Measurements from ENCODE around the gene RAPSN.

The RAPSN gene

DNA sequence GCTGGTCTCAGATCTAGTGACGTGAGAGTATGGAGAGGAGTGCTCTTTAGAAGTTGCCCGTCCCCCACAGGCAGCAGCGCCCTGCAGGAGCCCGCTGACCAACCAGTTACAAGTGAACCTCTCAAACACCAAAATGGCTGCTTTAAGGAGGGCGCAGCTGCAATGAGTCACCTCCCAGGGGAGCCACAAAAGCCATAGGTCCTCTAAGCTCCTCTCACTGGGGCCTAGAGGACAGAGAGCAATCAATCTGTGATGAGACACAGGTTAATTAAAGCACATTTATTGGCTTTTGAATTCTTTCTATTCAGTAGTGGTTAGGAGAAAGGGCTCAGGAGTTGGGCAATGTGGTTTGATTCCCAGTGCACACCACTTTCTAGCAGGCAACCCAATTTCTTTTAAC lies 15.5 kb upstream of the RAPSN start:
- DNase-seq, result no peak

DNA sequence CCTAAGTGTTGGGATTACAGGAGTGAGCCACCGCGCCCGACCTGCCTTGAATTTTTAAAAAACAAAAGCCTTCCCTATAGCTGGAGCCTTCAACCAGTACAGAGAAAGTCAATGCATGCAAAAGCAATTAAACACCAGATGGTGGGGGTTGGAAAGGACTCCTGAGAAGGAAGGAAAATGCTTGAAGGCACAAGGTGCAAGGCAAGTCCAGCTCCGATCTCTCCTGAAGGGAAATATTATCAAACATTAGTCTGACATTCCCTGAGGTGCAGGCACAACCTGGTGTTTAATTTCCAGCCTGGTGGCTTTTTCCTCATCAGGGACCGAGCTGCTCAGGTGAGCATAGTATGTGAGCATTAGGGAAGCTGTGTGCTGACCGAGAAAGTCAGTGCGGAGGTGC lies 12.9 kb upstream of the RAPSN start:
- DNase-seq, result no peak

DNA sequence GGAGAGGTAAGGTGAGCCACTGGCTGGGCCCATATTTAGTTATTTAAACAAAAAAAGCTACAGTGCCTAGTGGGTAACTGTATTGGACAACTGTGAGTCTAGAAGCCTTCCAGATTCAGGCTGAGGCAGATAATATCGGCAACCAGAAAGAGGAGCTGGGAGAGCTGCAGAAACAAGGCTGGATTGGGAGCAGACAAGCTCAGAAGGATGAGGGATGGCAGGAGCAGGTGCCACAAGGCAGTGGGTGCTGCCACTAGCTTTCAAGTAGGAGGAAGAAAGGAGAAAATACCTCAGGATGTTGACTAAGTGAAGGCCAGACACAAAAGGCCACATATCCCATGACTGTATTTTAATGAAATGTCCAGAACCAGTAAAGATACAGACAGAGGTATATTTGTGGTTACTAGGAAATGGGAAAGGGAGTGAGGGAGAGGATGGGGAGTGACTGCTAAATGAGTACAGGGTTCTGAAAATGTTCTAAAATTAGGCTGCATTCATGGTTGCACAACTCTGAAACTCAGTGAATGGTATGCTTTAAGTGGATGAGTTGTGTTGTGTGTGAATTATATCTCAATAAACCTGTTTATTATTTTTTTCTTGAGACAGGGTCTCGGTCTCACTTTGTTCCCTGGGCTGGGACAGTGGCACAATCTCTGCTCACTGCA lies 11.8 kb upstream of the RAPSN start:
- no peak for DNase-seq

DNA sequence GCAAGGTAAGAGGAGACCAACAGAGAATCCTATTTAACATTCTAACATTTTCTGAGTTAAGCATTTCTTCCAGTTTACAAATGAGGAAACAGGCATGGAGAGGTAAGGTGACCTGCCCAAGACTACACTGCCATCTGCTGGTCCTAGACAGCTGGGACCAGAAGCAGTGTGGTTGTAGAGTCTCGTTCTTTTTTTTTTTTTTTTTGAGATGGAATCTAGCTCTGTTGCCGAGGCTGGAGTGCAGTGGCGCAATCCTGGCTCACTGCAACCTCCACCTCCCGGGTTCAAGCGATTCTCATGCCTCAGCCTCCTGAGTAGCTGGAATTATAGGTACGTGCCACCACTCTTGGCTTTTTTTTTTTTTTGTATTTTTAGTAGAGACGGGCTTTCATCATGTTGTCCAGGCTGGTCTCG lies 5.3 kb upstream of the RAPSN start:
- DNase-seq, result peak; percentile 70

DNA sequence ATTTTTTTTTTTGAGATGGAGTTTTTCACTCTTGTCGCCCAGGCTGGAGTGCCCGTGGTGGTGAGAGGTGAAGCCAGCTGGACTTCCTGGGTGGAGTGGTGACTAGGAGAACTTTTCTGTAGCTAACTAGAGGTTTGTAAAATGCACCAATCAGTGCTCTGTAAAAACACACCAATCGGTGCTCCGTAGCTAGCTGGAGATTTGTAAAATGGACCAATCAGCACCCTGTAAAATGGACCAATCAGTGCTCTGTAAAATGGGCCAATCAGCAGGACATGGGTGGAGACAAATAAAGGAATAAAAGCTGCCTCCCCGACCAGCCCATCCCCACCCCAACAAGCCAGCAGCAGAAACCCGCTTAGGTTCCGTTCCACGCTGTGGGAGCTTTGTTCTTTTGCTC lies 4.4 kb upstream of the RAPSN start:
- DNase-seq, result no peak

DNA sequence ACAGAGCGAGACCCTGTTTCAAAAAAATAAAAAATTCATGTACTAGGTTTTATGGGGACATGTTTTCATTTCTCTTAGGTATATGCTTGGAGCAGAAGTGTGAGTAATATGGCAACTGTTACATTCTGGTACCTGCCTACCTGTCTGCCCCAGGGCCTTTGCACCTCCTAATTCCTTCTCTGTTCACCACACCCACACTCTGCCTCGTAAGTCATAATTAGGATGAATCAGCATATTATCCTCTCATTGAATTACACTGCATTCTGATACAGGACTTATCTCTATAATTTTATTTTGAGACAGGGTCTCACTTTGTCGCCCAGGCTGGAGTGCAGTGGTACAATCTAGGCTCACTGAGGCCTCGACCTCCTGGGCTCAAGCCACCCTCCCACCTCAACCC lies 3.1 kb upstream of the RAPSN start:
- DNase-seq, result no peak

DNA sequence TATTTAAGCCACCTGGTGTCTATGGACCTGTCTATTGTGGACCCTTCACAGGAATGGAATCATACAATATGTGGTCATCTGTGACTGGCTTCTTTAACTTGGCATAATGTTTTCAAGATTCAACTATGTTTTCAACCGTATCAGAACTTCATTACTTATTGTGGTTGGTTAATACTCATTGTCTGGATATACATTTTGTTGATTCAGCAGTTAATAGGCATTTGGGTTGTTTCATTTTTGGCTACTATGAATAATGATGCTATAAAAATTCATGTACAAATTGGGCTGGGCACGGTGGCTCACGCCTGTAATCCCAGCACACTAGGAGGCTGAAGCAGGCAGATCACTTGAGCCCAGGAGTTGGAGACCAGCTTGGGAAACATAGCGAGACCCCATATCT lies 2.5 kb upstream of the RAPSN start:
- DNase-seq, result no peak

DNA sequence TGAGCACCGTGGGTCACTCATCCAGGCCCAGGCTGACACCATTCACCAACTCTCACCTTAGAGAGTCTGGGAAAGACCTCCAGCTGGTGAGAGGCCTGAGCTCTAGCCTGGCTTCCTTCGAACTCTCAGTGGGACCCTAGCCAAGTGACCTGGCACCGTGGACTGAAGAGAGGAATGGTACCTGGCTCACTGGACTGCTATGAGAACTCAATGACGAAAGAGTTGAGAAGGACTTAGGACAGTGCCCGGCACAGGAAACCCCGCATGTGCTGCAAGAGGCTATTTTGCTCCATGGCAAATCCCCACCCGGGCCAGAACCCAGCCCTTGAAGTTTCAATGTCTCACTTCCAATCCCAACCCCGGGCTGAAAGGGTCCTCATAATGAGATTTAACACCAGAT lies 605 bp upstream of the RAPSN start:
- DNase-seq, result no peak

DNA sequence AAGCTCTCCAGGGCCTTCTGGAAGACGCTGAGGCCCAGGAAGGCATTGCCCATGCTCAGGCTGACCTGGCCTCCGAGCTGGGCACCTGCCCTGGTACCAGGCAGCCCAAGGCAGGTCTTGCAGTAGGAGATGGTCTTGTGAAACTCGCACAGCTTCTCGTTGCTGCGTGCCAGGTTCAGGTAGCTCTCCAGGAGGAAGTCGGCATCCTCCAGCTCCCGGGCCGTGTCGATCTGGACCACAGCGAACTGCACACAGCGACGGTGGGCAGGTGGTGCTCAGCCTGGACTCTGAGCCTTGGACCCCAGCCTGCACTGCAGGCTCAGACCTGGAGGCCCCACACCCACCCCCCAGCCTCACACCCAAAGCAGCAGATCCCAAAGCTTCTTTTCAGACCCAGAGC lies 1.0 kb downstream of the RAPSN start:
- no peak for DNase-seq

DNA sequence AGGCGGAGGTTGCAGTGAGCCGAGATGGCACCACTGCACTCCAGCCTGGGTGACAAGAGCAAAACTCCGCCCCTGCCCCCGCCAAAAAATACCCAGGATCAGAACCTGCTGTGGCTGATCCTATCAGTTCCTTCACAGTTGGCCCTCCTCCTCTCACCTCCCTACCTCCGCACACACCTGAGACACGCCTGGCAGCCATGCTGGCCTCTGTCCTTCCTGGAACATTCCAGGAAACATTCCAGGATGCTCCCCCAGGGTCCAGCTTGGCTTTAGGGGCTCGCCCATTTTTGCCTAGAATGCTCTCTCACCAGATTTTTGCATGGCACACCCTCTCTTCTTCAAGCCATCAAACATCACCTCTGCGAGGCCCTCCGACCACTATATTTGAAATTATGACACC lies 2.1 kb downstream of the RAPSN start:
- DNase-seq, result no peak

DNA sequence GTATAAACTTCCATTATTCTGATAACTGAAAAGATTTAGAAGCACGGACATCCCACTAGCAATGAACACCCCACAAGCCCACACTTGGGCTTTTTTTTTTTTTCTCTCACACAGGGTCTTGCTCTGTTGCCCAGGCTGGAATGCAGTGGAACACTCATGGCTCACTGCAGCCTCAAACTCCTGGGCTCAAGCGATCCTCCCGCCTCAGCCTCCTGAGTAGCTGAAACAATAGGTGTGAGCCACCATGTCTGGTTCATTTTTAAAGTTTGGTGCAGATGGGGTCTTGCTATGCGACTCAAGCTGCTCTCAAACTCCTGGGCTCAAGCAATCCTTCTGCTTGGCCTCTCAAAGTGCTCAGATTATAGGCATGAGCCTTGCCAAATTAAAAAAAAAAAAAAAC lies 3.1 kb downstream of the RAPSN start:
- DNase-seq, result no peak

DNA sequence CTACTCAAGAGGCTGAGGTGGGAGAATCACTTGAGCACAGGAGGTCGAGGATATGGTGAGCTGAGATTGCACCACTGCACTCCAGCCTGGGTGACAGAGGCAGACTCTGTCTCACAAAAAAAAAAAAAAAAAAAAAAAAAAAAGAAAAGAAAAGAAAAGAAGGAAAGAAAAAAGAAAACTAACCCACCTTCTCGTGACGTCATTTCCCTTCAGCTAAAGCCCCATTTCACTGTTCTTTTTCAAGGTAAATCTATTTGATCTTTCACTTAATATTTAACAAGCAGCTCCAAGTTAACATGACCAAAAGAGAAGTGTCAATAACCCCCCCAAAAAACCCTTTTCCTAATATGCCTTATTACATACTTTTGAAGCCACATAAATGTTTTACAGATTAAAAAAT lies 5.1 kb downstream of the RAPSN start:
- DNase-seq, result no peak

DNA sequence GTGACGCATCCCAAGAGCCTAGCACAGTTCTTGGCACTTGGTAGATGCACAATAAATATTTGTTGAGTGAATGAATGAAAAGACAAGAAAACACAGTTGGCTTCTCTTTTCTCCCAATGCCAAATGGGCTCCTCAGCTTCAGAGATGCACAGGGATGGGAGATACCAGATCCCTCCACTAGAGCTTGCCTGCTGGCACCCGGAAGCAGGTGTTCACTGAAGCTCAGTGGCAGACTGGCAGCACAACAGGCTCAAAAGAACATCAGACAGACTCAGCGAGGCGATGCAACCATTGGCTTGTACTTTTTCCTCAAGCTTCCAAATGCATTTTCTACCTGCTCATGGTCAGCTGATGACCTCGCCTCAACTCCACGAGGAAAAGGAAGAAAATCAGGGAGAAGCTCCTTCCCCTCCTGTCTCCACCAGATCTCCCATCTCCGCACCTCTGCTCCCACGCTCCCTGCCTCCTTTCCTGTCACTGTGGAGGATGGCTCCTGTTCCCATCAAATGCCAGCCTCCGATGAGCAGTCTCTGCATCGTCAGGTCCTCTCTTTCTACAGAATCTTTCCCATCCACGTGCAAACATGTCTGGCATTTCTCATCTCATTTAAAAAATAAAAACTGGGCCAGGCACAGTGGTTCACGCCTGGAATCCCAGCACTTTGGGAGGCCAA lies 5.8 kb downstream of the RAPSN start:
- no peak for DNase-seq

DNA sequence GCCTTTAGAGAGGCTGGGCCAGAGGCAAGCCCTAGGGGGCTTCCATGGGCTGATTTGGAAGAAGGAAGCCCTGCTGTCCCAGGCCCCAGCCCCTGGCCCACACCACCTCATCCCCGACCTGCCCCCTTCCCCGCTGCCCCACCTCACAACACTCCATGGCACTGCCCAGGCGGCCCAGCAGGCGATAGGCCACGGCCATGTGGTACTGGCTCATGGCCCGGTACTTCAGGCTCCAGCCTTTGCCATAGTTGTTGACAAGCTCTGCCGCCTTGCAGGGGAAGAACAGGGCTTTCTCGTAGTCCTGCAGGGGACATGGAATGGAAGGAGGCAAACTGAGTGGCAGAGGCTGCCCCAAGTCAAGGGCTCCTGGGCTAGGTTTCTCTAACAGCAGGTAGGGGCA lies 6.4 kb downstream of the RAPSN start:
- no peak for DNase-seq

DNA sequence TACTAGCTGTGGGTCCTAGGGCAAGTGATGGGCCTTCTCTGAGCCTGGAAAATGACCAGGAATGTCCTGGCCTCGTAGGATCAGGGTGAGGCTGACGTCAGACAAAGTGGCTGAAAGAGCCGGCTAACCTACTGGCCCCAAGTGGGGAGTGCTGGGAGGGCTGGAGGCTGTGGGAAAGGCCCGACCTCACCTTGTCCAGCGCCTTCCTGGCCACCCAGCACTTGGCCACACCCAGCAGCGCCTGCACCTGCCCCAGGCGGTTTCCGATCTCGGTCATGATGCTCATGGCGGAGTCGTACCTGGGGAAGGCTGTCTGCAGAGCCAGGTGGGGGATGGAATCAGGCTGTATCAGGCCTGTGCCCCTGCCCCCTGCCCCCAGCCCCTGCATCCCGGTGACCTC lies 7.5 kb downstream of the RAPSN start:
- DNase-seq, result no peak

DNA sequence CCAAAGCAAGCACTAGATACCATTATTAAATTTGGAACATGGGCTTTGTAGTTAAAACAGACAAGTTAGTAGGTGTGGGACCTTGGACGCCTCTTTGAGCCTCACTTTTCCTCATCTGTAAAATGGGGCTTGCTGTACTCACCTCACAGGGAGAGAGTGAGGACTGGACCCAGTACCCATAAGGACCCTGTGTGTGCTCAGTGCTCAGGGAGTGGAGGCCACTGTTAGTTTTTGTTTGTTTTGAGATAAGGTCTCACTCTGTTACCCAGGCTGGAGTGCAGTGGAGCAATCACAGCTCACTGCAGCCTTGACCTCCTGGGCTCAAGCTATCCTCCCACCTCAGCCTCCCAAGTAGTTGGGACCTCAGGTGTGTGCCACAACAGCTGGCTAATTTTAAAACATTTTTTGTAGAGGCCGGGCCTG lies 8.9 kb downstream of the RAPSN start:
- DNase-seq, result no peak

DNA sequence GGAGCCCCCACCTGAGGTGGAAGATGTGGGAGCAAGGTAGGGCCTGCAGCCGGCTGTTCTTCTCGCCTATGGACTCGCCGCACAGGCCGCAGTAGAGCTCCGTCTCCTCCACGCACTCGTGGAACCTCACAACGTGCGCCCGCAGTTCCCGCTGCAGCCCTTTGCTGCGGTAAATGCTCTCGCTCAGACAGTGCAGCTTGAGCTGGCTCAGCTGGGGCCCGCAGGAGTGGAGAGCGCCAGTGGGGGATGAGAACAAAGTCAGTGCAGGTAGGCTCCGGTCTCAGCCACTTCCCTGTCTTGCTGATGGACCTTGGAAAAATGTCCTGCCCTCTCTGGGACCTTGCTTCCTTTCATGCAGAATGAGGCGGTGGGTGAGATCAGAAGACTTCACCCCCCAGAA lies 10.2 kb downstream of the RAPSN start:
- DNase-seq, result no peak

DNA sequence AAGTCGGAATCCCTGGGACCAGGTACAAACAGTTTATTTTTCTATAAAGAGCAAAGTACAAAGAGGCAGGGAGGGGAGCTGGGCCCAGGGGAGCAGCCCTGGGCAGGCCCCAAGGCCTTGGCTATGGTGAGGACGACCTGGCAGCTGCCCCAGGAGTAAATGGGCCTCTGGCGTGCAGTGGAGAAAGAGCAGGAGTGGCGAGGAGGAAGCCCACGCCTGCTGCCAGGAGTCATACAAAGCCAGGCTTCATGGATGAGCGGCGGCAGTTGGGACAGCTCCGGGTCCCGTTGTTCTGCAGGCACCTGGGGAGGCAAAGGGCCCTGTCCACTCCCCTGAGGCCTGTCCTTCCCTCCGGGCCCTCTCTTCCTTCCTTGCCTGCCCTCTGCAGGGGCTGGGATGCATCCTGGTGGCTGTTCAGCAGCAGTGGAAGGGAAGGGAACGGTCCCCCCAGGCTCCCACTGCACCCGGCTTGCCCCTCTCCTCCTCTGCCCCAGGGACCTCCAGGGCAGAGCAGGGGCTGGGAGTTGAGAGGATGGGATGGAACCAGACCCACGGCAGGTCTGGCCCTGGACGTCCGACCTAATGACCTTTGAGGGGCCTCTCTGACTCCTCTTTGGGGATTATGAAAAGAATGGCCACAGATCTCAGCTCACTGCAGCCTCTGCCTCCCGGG lies 11.1 kb downstream of the RAPSN start:
- DNase-seq, result no peak

DNA sequence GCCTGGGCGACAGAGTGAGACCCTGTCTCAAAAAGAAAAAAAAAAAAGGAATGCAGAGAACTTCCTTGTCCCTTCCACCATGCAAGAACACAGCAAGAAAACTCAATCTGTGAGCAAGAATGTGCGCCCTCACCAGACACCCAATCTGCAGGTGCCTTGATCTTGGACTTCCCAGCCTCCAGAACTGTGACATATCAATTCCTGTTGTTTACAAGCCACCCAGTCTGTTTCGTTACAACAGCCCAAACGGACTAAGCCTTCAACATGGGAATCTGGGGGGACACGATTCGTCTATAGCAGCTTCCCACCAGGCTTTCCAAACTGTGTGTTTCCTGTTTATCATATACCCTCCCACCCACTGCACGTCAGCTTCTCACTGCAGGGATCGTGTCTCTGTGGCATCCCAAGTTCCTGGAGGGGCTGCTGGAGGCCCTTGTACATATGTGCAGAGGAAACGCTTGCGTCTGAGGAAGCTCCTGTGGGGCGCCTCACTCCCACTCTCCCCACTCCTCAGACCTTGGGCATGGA lies 11.7 kb downstream of the RAPSN start:
- no peak for DNase-seq

DNA sequence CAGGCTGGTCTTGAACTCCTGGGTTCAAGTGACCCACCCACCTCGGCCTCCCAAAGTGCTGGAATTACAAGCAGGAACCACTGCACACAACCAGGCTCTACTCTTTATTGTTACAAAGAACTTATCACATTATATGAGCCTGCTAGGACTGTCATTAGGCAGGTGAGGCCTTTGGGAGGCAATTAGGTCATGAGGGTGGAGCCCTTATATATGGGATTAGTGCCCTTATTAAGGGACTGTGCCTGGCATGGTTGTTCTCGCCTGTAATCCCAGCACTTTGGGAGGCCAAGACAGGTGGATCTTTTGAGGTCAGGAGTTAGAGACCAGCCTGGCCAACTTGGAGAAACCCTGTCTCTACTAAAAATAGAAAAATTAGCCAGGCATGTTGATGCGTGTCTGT lies 12.2 kb downstream of the RAPSN start:
- no peak for DNase-seq

DNA sequence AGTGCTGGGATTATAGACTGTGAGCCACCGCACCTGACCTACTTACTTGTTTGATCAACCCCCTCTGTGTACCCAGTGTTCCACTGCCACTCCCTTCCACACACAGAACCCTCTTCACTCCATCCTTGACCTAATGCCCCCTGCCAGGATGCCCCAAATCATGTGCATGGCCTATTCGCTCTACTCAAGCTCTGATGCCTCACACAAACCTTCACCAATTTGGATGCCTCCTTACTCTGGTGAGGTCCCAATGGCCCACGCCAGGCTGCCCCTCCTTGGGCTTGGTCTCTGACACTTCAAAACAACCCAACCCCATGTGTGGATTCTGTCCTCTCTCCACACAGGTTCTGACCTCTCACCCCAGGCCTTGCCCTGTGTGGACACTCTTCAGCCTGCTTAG lies 13.2 kb downstream of the RAPSN start:
- DNase-seq, result no peak

DNA sequence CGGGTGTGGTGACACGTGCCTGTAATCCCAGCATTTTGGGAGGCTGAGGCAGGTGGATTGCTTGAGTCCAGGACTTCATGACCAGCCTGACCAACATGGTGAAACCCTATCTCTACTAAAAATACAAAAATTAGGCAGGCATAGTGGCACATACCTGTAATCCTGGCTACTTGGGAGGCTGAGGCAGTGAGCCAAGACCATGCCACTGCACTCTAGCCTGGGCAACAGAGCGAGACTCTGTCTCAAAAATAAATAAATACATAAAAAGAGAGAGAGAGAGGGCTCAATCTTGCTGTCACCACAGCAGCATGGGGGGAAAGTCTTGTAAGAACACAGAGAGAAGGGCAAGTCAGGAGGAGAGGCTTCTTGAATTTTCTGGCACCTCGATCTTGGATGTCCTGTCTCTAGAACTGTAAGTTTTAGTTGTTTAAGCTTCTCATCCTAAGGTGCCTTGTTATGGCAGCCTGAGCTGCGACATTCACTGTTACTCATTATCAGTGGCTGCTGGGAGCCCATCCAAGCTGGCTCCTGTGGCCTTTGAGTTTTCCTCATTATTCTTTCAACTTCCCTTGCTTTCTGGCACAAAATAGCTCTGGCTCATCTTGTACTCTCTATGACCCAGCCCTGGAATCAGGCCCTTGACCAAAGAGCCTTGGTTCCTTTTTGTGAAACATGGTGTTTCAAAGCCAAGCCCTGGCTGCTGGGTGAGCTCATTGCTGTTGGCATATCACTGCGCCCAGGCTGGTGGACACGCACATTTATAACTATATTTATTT lies 14.7 kb downstream of the RAPSN start:
- no peak for DNase-seq

DNA sequence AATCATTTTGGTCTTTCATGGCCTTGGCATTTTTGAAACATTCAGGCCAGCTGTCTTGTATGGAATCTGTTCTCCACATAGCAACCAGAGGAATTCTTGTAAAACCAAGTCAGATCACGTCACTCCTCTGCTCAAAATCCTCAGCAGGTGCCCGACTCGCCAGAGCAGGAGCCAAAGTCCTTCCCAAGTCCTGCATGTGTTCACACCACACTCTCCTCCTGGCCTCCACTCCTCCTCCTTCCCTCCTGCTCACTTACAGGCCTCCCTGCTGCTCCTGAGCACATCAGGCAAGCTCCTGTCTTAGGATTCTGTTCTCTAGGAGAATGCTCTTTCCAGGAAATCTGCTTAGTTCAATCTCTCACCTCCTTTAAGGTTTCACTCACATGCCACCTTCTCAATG lies 15.8 kb downstream of the RAPSN start:
- DNase-seq, result no peak

Data from CD4-positive, alpha-beta T cell treated with Interleukin-6 for 4 hours (primary cell).